ENCODE results near the gene TRIB2.

Gene TRIB2

DNA sequence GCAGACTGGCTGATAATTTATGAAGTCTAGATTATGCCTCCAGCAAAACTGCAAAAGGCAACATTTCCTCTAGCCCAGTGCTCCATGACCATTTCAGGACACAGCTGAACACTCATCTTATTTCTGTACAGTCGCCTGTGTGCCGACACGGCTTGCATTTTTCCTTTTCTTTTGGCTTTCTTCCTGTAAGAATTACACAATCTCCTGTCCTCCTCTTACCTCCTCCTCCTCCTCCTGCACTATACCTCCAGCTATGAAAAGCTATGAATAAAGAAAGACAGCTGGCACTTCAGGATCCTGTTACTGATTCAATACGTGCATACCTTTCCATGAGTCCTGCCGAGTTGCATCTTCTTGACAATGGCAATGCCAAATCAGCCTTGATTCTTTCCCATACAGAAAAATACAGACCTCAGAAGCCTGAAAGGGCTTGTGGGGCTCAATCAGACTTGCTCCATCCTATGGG, 32.2 kb upstream of the TRIB2 start:
- peak overlapping the region; percentile 71 for H3K27ac ChIP-seq (ENCODE audit: low read depth, low read length)
- peaks cover 14% of the 10 kb centered on the region for H3K4me1 ChIP-seq (ENCODE audit: control insufficient read depth, insufficient read depth, low read length)
- no peak overlapping the region for H3K9ac ChIP-seq (ENCODE audit: low read length)
- H3K36me3 ChIP-seq (ENCODE audit: control insufficient read depth, insufficient read depth, low read length), result no peaks in the 10 kb centered on the region
- no peak overlapping the region for H3K4me3 ChIP-seq (ENCODE audit: low read length)
- H3K27me3 ChIP-seq (ENCODE audit: control insufficient read depth, insufficient read depth, low read length), result no peaks in the 10 kb centered on the region

GRCh38 chr2:12685145-12685544, 31.6 kb upstream of the TRIB2 start:
- Histone ChIP-seq H3K27ac (ENCODE audit: low read depth, low read length) (peak overlapping the region; percentile 71), H3K9ac (ENCODE audit: low read length) (no peak overlapping the region), H3K27me3 (ENCODE audit: control insufficient read depth, insufficient read depth, low read length) (no peaks in the 10 kb centered on the region), H3K4me3 (ENCODE audit: low read length) (no peak overlapping the region), H3K4me1 (ENCODE audit: control insufficient read depth, insufficient read depth, low read length) (peaks cover 14% of the 10 kb centered on the region), H3K36me3 (ENCODE audit: control insufficient read depth, insufficient read depth, low read length) (no peaks in the 10 kb centered on the region)

DNA sequence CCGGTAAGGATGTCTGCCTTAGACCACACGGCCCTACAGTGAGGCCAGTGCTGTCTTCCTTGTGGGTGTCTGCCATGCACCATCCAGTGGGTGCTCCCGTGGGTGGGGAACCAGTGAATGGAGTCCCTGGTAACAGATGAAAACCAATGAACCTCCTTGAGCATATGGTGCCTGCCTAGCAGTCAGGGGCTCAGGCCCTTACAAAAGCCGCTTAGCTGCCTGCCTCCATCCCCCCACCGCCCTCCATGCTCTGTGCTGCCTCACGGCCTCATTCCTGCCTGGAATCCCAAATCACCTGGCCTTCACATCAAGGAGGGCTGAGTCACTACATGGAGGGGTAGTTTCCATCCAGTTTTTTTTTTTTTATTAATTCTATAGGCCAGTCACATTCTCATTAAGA, 30.8 kb upstream of the TRIB2 start:
- H3K27ac ChIP-seq (ENCODE audit: low read depth, low read length), result peak overlapping the region; percentile 71
- no peaks in the 10 kb centered on the region for H3K27me3 ChIP-seq (ENCODE audit: control insufficient read depth, insufficient read depth, low read length)
- H3K4me3 ChIP-seq (ENCODE audit: low read length), result no peak overlapping the region
- peaks cover 14% of the 10 kb centered on the region for H3K4me1 ChIP-seq (ENCODE audit: control insufficient read depth, insufficient read depth, low read length)
- H3K9ac ChIP-seq (ENCODE audit: low read length), result no peak overlapping the region
- H3K36me3 ChIP-seq (ENCODE audit: control insufficient read depth, insufficient read depth, low read length), result no peaks in the 10 kb centered on the region

- Histone ChIP-seq H3K9ac (ENCODE audit: low read length) (no peak overlapping the region), H3K27me3 (ENCODE audit: control insufficient read depth, insufficient read depth, low read length) (no peaks in the 10 kb centered on the region), H3K36me3 (ENCODE audit: control insufficient read depth, insufficient read depth, low read length) (no peaks in the 10 kb centered on the region), H3K4me1 (ENCODE audit: control insufficient read depth, insufficient read depth, low read length) (peaks cover 14% of the 10 kb centered on the region), H3K4me3 (ENCODE audit: low read length) (no peak overlapping the region), H3K27ac (ENCODE audit: low read depth, low read length) (no peak overlapping the region)
Measured at GRCh38 chr2:12686708-12687283, 29.9 kb upstream of the TRIB2 start.

DNA sequence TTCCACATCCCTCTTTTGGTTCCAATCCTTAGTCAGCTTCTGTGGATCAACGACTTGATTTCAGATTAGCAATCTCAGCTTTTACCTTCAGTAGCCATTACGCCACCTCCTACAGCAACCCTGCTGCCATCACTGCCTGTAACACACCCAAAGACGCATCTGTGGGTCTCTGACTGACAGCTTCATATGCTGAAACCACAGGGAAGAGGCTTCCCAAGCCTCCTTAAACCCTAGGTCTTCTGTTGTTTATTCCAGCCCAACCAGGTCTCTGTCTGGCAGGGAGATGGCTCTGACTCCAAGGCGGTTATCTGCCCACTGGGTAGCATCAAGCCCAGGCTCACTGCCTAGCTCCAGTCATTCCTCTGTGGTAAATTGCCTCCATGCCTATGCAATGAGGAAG, 28.6 kb upstream of the TRIB2 start:
- no peak overlapping the region for H3K27ac ChIP-seq (ENCODE audit: low read depth, low read length)
- H3K4me3 ChIP-seq (ENCODE audit: low read length), result no peak overlapping the region
- H3K27me3 ChIP-seq (ENCODE audit: control insufficient read depth, insufficient read depth, low read length), result no peaks in the 10 kb centered on the region
- no peaks in the 10 kb centered on the region for H3K36me3 ChIP-seq (ENCODE audit: control insufficient read depth, insufficient read depth, low read length)
- H3K9ac ChIP-seq (ENCODE audit: low read length), result no peak overlapping the region
- H3K4me1 ChIP-seq (ENCODE audit: control insufficient read depth, insufficient read depth, low read length), result peaks cover 14% of the 10 kb centered on the region

GRCh38 chr2:12688893-12689292, 27.8 kb upstream of the TRIB2 start:
- H3K9ac ChIP-seq (ENCODE audit: low read length), result no peak overlapping the region
- peaks cover 12% of the 10 kb centered on the region for H3K4me1 ChIP-seq (ENCODE audit: control insufficient read depth, insufficient read depth, low read length)
- no peak overlapping the region for H3K27ac ChIP-seq (ENCODE audit: low read depth, low read length)
- H3K4me3 ChIP-seq (ENCODE audit: low read length), result no peak overlapping the region
- no peaks in the 10 kb centered on the region for H3K36me3 ChIP-seq (ENCODE audit: control insufficient read depth, insufficient read depth, low read length)
- no peaks in the 10 kb centered on the region for H3K27me3 ChIP-seq (ENCODE audit: control insufficient read depth, insufficient read depth, low read length)

DNA sequence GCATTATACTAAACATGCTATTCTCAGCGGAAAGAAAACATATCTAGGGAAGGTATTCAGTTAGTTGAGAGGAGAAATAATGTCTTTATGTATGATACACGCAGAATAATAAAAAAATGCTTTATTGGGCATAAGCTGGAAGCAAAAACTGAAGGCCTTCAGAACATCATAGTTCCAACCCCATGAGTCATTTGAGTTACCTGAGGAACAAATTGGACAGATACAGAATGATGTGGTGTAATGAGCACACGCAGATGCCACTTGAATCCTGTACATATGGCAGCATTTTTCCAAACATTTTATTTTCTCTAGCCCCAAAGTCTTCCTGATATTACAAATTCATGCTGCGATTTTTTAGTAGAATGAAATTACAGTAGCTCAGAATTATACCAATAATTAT, 23.2 kb upstream of the TRIB2 start:
- H3K27ac ChIP-seq (ENCODE audit: low read depth, low read length), result no peak overlapping the region
- no peak overlapping the region for H3K4me3 ChIP-seq (ENCODE audit: low read length)
- H3K9ac ChIP-seq (ENCODE audit: low read length), result no peak overlapping the region
- no peaks in the 10 kb centered on the region for H3K27me3 ChIP-seq (ENCODE audit: control insufficient read depth, insufficient read depth, low read length)
- no peaks in the 10 kb centered on the region for H3K4me1 ChIP-seq (ENCODE audit: control insufficient read depth, insufficient read depth, low read length)
- no peaks in the 10 kb centered on the region for H3K36me3 ChIP-seq (ENCODE audit: control insufficient read depth, insufficient read depth, low read length)

DNA sequence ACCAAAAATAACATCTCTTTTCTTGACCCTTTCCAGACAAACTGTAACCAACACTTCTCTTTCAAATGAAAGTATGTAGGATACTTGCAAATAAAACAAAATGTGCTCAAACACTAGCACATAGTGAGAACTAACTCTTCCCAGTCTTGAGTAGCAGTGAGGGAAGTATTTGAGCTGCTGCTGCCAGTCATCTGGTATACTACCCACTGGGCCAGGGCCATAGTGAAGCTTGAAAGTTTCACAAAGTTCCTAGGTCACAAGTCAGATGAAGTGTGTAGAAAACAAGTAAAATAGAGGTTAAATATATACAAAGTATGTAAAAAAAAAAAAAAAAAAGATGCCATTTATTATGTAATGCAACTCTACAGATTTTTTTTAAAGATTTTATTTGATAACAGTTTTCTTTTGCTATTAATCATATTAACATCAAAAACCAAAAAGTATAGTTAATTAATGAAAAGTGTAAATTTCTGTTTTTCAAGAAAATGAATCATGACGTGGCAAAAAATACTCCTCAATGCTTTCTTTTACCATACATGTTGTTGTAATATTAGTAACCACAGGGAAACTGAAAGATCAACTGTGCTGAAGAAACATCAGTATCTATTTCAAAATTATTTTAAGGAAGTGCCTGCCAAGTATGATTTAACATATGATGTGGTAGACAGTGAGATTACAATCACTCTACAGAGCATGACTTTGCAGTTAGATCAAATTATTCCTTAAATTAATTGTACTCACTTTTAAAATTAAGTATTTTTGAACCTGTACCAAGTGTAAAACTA, 21.6 kb upstream of the TRIB2 start:
- Histone ChIP-seq H3K4me1 (ENCODE audit: control insufficient read depth, insufficient read depth, low read length) (no peaks in the 10 kb centered on the region), H3K36me3 (ENCODE audit: control insufficient read depth, insufficient read depth, low read length) (no peaks in the 10 kb centered on the region), H3K27me3 (ENCODE audit: control insufficient read depth, insufficient read depth, low read length) (no peaks in the 10 kb centered on the region), H3K27ac (ENCODE audit: low read depth, low read length) (no peak overlapping the region), H3K4me3 (ENCODE audit: low read length) (no peak overlapping the region), H3K9ac (ENCODE audit: low read length) (no peak overlapping the region)

GRCh38 chr2:12697617-12698016, 19.1 kb upstream of the TRIB2 start:
- H3K9ac ChIP-seq (ENCODE audit: low read length), result no peak overlapping the region
- no peaks in the 10 kb centered on the region for H3K27me3 ChIP-seq (ENCODE audit: control insufficient read depth, insufficient read depth, low read length)
- no peak overlapping the region for H3K4me3 ChIP-seq (ENCODE audit: low read length)
- H3K36me3 ChIP-seq (ENCODE audit: control insufficient read depth, insufficient read depth, low read length), result no peaks in the 10 kb centered on the region
- H3K4me1 ChIP-seq (ENCODE audit: control insufficient read depth, insufficient read depth, low read length), result no peaks in the 10 kb centered on the region
- no peak overlapping the region for H3K27ac ChIP-seq (ENCODE audit: low read depth, low read length)

DNA sequence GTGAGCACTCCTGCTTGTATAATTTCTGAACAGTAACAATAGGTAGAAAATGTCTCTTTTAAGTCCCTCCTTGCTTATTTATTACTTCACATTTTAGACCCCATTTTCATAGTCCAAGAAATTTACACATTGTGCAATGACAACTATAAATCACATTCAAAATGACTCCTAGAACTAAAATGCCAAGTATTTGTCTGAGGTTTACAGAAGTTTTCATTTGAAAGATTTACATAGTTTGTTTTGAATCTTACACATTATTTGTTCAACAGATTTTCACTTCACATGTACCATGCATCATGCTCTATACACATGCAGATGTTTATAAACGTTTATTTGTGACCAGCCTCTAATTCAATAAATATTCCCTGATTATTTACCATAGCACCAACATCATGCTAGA, 15.7 kb upstream of the TRIB2 start:
- Histone ChIP-seq H3K4me1 (ENCODE audit: control insufficient read depth, insufficient read depth, low read length) (no peaks in the 10 kb centered on the region), H3K27ac (ENCODE audit: low read depth, low read length) (no peak overlapping the region), H3K36me3 (ENCODE audit: control insufficient read depth, insufficient read depth, low read length) (no peaks in the 10 kb centered on the region), H3K27me3 (ENCODE audit: control insufficient read depth, insufficient read depth, low read length) (no peaks in the 10 kb centered on the region), H3K4me3 (ENCODE audit: low read length) (no peak overlapping the region), H3K9ac (ENCODE audit: low read length) (no peak overlapping the region)

GRCh38 chr2:12701786-12702167, 15.0 kb upstream of the TRIB2 start:
- Histone ChIP-seq H3K9ac (ENCODE audit: low read length) (no peak overlapping the region), H3K4me1 (ENCODE audit: control insufficient read depth, insufficient read depth, low read length) (no peaks in the 10 kb centered on the region), H3K36me3 (ENCODE audit: control insufficient read depth, insufficient read depth, low read length) (no peaks in the 10 kb centered on the region), H3K4me3 (ENCODE audit: low read length) (no peak overlapping the region), H3K27ac (ENCODE audit: low read depth, low read length) (no peak overlapping the region), H3K27me3 (ENCODE audit: control insufficient read depth, insufficient read depth, low read length) (no peaks in the 10 kb centered on the region)

- H3K4me1 ChIP-seq (ENCODE audit: control insufficient read depth, insufficient read depth, low read length), result no peaks in the 10 kb centered on the region
- H3K27ac ChIP-seq (ENCODE audit: low read depth, low read length), result no peak overlapping the region
- no peak overlapping the region for H3K4me3 ChIP-seq (ENCODE audit: low read length)
- no peaks in the 10 kb centered on the region for H3K36me3 ChIP-seq (ENCODE audit: control insufficient read depth, insufficient read depth, low read length)
- H3K9ac ChIP-seq (ENCODE audit: low read length), result no peak overlapping the region
- H3K27me3 ChIP-seq (ENCODE audit: control insufficient read depth, insufficient read depth, low read length), result no peaks in the 10 kb centered on the region
Measured at GRCh38 chr2:12702168-12703121, 14.3 kb upstream of the TRIB2 start.
